ENCODE results near the gene TBC1D21.

GRCh38 chr15:73936588-73937290 lies 63.4 kb downstream of the TBC1D21 start:
- TF ChIP-seq CTCF (IDR thresholded peaks at IDR 0.05; ENCODE audit: insufficient read depth, low read depth, low read length) (no peak), EZH2 (IDR thresholded peaks at IDR 0.05; ENCODE audit: insufficient read depth, low read length) (no peak)

Data from astrocyte (in vitro differentiated cells and primary cell).